Activated CD8-positive, alpha-beta memory T cell treated with anti-CD3 and anti-CD28 coated beads, Interleukin-2, amount 50 U/mL, for 4 hours (primary cell): ENCODE results near the gene EMX1.
"Not testable (repeated sequence)": the region's sequence is repeated elsewhere in the genome, so short reads cannot be mapped to it uniquely, and the experiment has no call there.

ENCODE experiments used
- DNase-seq: peaks from one replicate; pipeline ENCODE4 v3.0.0-alpha.2; 2020

EMX1 gene

DNA sequence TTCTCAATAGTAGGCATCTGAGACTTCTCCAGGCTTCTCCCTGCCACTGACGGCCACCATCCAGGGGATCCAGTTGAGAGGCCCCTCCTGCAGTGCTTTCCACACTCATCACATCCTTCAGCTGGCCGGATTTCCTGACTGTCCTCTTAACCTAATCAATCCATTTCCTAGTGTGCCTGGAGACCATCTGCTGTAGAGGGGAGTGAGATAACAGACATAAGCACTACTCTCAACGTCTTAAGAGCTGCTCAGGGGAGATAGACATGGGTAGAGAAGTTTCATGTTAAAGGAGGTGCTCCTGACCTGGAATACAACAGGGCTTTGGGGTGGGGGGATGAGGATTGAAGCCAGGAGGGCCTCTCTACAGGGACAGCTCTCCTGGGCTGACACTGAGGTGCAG, 15.9 kb upstream of the EMX1 start:
- DNase-seq, result no peak

DNA sequence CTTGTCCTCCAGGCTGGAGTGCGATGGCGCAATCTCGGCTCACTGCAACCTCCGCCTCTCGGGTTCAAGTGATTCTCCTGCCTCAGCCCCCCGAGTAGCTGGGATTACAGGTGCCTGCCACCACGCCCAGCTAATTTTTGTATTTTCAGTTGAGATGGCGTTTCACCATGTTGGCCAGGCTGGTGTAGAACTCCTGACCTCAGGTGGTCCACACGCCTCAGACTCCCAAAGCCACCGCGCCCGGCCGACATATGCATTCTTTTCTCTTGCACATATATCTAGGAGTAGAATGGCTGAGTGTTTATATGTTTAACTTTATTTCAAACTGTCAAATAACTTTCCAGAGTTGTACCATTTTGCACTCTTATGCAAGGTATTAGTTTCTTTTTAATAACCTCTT, 9.9 kb upstream of the EMX1 start:
- not testable (repeated sequence) for DNase-seq

DNA sequence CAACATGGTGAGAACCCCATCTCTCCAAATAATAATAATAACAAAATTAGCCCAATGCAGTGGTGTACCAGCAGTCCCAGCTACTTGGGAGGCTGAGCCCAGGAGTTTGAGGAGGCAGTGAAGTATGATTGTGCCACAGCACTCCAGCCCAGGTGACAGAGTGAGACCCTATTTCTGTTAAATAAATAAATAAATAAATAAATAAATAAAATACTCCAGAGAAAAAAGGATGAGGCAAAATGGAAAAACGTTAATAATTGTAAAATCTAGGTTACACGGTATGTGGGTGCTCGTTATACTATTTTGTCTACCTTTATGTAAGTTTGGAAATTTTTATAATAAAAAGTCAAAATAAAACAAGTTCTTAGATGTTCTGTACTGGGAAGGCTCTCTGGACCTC, 8.6 kb upstream of the EMX1 start:
- DNase-seq, result no peak

DNA sequence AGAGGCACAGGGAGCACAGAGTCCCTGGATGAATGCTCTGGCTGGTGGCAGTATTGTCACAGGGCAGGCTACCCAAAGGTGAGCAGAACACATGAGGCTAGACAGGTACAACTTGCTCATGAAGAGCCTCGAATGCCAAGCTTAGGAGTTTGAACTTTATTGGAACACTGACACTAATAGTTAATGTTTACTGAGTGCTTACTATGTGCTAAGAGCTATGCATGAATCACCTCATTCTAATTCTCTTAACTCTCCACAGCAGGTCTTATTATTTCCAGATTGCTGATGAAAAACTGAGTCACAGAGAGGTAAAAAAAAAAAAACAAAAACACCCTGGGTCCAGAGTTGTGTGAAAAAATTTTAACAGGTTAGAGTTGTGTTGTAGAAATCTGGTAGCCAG, 6.1 kb upstream of the EMX1 start:
- DNase-seq, result no peak

DNA sequence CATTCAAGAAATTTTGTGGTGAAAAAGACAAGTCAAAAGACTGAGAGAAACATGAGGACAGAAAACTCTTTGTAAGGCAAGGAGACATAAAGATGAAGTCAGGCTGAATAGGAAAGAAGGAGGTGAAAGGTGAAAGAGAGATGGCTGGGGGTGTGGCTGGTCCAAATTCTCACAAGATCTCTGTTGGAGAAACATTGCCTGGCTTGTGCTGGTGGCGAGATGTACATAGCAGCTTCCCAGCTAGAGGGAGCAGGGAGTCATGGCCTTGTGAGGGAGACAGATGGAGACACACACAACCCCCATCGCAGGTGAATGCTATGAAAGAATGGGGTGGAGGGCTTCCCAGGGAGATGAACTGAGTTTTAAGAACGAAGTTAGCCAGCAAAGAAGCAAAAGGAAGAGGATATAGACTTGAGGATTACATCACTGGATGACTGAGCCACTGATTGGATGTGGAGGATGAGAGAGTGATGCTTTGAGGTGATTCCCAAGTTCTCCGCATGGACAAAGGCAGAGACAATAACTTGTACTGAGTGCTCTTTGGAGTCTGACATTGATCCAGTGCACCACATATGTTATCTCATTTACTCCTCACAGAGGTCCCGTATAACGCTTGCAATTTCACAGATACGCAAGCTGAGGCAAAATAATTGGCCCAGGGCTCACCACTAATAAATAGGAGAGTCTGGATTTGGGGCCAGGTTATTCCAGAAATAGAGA, 3.7 kb upstream of the EMX1 start:
- no peak for DNase-seq

DNA sequence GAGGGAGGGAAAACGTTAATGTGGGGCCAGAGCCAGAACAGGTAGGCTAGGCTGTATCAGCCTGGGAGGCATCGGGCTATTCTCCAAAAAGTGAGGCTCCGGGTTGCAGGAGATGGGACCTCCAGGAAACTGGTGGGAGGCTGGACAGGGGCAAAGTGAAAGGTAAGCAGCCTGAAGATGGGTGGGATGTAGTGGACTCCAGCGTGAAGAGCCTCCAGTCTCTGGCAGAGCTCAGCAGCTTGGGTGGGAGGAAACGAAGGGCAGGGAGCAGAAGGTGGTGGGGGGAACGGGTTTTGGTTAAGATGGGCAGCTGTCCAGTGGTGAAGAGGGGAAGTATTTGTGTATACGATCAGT, 3.1 kb upstream of the EMX1 start:
- DNase-seq, result no peak

DNA sequence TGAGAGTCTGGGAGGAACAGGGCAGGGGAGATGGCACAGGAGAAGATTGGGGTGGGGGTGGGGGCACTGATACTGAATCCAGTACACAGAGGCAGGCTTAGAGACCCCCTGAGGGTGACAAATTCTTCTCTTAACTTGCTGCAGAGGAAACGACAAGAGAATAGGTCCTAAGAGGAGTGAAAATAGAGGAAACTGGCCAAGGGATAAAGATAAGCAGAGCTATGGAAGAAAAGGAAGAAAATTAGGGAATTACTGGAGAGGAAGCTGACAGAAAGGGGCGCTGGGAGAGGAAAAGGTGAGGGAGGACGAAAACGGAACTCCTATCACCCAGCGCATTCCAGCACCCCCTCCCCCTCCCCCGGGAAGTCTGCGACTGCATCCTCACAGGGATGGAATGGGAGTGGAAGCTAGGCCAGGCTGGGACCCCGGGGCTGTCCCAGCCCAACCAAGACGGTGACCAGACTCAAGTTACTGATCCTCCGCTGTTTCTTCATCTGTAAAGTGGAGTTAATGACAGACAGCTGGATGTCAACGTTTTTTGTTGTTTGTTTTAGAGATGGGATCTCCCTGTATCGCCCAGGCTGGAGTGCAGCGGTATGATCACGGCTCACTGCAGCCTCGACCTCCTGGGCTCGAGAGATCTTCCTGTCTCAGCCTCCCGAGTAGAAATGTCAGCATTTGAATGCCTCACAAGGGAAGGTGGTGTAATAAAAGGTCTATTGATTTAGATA, 2.6 kb upstream of the EMX1 start:
- DNase-seq, result no peak

DNA sequence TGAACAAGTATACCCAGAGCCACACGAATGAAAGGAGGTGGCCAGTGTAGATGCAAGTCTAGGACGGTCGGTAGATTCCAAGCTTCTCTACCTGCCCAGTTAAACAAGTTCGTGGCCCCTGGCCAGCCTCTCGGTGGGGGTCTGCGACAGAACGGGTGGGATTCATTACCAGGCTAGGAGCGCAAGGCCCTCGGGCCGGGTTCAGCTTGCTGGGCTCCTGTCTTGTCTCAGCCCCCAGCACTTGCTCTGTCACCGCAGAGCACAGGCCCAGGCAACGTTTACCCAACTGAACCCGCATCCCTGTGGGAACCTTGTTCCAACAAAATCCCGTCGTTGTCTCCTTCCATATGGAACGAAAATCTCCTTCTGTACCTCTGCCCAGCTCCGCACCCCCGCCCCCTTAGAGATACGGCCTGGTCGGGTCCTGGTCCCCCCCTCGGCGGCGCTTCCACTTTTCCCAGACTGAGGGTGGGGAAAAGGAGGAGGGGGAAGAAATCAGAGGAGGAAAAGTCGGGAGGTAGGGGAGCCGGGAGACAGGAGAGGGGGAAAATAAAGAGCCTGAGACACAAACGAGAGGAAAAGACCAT, 1.9 kb upstream of the EMX1 start:
- no peak for DNase-seq

DNA sequence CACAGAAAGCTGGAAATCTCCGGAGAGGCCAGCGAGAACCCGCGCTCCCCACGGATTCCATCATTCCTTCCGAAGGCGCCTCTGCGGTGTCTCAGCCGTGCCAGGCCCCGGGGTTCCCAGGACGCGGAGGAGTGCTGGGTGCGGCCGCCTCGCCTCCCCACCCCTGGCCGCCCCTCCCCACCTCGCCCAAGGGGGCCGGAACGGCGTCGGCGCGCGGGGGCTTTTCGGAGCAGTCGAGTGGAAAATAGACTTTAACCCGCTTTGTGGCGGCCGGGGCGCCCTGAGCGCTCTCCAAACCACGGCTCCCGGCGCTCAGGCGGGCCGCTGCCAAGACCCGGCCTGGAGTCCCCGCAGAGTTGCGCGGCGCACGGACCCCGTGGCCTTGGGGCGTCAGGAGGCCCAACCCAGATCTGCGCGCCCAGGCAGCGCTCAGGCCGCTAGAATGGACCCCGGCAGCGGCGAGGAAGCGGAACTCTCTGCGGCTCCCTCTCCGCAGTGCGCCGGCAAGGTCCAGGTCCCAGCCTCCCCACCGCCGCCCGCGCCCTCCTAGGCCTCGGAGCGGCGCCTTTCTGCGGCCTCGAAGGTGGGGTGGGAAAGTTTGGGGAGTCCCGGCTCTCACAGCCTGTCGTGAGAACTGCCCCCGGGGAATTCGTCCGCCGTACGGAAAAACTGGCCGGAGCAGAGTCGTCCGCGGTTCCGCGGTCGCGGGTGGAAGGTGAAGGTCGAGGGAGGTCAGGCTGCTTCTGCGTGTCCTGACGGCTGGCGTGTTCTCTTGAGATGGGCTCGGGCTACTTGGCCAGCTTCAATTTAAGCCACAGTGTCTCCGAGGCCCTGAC, 1.2 kb upstream of the EMX1 start:
- DNase-seq, result peak; percentile 37

DNA sequence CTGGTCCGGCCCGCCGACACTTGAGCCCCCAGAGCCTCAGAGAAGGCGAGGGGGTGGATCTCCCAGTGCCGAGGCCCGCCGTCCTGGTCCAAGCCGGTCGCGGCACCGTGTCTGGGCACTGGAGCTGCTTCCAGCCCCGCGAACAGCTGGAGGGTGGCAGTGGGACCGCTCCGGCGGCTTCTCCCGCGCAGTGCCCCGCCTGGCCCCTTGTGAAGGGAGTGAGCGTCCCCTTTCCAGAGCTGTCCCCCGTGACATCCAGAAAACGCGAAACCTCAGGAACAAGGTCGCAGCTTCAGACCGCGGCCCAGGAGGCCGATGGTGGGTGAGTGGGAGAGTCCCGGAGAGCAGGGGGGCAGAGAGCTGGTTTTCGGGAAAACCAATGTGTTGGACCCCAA, 579 bp upstream of the EMX1 start:
- DNase-seq, result no peak

DNA sequence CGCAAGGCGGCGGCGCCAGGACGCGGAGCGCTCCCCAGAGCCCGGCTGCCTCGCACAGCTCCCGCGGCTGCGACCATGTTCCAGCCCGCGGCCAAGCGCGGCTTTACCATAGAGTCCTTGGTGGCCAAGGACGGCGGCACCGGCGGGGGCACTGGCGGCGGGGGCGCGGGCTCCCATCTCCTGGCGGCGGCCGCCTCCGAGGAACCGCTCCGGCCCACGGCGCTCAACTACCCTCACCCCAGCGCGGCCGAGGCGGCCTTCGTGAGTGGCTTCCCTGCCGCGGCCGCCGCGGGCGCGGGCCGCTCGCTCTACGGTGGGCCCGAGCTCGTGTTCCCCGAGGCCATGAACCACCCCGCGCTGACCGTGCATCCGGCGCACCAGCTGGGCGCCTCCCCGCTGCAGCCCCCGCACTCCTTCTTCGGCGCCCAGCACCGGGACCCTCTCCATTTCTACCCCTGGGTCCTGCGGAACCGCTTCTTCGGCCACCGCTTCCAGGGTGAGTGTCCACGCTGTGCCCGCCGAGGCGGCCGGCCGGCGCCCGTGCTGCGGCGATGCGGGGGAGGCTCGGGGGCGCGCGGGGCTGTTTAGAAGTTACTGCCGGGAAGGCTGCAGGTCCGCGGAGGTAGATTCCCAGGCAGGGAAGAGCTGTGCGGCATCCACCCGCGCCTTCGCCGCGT, 696 bp downstream of the EMX1 start:
- DNase-seq, result no peak

DNA sequence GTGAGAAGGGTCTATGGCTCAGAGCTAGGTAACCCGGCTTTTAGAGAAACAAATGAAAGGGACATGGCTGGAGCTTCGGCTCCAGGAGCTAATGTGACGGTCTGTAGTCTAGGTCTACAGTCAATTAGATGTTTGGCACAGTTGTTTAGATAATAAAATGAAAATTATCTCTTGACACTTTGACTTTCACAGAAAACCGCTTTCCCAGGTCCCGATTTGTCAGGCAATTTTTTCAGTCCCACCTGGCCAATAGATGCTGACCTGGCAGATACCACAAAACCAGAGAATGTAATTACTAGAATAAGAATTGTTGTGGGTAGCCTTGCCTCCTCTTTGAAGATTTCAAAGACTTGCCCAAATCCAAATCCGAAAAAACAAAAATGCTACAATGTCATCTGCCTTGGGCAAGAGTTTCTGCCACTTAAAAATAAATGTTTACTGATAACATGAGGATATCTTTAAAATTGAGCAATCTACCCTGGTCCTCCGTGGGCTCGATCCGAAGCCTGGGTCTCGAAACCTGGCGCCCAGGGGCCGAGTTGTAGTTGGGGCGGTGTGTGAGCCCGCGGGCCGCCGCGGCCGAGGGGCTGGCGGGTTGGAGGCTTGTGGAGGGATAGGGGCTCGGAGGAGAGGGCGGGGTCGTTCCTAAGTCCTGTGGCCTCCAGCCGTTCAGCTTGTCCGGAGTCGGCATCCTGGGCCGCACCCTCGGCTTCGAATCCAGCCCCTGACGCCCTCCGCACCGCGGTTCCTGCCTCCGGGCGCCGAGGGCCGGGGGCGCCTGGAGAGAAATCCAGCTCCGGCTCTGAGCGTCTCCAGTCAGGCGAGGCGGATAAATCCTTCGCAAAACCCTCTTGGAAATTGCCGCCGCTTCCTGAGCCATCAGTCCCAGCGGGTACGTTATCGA, 2.3 kb downstream of the EMX1 start:
- DNase-seq, result no peak

DNA sequence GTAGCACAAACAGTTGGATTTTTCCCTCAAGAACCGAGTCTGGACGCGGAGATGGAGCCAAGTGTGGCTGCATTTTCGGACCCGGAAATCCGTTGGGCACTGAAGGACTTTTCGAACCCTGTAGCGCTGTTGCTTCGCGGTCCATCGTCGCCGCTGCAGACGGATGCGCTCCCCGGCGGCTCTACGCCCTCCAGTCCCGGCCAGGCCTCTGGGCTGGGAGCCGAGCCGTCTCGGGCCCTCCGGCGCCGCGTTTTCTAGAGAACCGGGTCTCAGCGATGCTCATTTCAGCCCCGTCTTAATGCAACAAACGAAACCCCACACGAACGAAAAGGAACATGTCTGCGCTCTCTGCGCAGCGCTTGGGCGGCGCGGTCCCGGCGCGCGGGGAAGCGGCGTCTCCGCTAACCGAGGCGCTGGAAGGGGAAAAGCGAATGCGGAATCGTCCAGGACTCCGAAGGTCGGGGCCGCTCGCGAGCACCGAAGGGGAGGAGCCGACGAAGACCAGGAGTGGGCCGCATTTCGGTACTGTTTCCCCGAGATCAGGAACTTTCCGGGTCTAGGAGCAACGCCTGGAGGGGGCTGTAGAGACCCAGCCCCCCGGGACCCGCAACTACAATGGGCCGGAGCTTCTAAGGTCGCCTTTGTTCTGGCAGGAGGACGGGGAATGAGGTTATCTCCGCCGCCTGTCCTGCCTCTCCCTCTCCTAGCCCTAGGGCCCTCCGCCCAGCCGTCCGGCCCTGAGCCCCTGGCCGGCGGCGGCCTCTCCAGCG, 3.2 kb downstream of the EMX1 start:
- DNase-seq, result no peak

DNA sequence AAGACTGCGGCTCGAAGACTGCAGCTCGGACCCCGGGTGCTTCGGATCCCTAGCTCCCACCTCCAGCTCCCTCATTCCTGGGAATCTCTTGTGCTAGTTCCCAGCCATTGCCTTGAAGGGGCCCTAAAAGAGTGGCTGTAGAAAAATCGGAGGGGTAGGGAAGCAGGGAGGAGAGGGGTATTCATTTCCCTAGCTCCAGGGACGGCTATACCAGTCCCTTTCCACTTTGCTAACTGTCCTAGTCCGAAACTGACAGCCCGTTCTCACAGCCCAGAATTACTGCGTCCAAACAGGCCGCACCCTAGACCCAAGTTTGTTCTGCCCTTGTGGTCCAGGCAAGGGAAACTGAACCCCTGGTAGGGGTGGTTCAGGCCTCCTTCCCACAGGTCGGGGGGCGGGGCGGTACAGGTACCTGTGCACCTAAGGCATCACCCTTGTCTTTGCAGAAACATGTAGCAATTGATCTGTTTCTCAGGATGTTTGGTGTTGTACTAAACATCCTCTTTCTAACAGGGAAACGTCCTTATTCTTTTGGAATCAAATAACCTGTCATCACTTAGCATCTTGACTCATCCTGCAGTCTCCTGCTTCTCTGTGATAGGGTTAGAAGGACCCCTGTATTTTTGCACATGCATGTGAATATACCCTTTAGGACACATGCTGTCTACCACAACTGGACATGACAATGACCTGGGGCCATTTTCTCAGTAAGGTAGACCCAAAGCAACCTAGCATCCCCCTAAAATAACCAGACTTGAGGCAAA, 4.0 kb downstream of the EMX1 start:
- no peak for DNase-seq

DNA sequence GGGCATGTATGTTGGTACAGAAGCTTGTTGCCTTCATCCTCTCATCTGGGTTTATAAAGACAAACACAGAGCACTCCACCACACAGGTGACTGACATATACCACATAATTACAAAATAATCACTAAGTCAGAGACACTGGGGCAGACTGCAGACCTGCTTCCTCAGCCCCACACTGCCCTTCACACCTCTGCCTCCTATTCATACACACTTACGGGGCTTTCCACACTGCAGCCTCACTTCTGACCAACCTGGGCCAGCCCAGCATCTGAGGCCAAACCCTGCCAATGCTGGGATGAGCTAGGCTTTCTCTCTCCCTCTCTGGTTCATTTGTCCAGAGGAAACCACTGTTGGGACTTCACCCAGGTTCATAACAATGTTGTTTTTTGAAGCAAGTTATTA, 4.5 kb downstream of the EMX1 start:
- DNase-seq, result no peak

DNA sequence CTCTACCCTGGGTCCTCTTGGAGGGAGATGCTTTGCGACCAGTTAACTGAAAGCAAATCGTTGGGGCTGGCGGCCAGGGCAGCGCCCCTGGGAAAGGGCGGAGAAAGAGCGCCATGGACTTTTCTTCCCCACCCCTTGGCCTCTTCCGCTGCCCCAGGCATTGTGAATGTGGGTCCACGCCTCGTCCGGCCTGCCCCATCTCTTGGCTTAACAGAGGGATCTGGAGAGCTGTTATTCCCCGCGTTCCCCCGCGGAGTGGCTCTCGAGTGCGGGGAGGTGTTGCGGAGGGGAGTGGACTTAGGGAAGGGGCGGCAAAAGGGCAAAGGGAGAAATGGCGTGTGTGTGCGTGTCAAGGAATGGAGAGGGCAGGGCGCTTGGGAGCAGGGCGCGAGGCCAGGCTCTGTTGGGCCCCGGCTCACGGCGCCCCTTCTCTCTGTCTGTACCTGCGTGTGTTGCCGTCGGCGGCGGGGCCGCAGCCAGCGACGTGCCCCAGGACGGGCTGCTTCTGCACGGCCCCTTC, 6.6 kb downstream of the EMX1 start:
- DNase-seq, result no peak

DNA sequence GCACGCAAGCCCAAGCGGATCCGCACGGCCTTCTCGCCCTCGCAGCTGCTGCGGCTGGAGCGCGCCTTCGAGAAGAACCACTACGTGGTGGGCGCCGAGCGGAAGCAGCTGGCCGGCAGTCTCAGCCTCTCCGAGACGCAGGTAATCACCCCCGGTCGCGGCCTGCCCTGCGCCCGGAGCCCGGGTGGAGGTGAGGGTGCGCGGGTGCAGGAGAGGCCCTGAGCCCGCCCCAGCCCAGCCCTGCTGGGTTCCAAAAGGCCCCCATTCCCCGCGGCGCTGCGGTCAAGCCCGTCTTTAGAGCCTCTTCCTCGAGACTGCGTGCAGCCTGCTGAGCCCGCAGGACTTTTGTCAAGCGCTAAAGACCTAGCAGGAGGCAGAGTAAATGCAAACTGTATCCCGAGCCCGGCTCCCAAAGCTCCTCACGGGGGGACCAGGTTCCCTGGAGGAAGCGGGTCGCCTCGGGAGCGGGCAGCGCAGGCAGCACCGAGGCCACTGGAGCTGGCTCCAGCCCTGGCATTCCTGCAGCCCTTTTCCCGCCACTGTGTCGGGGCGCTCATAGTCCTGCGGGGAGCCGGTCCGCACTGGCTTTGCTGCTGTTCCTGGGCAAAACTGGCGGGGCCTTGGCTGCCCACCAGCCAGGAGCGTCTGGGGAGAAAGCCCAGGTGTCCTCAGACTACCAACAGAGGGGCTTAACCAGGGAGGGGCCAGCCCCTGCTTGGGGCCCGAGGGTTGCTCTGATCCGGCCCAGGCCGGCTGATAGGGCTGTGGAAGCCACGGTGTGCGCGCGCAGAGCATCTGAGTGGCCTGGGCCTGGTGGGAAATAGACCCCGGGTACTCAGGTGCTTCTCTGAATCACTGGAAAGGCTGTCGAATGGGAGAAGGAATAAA, 7.3 kb downstream of the EMX1 start:
- DNase-seq, result no peak

DNA sequence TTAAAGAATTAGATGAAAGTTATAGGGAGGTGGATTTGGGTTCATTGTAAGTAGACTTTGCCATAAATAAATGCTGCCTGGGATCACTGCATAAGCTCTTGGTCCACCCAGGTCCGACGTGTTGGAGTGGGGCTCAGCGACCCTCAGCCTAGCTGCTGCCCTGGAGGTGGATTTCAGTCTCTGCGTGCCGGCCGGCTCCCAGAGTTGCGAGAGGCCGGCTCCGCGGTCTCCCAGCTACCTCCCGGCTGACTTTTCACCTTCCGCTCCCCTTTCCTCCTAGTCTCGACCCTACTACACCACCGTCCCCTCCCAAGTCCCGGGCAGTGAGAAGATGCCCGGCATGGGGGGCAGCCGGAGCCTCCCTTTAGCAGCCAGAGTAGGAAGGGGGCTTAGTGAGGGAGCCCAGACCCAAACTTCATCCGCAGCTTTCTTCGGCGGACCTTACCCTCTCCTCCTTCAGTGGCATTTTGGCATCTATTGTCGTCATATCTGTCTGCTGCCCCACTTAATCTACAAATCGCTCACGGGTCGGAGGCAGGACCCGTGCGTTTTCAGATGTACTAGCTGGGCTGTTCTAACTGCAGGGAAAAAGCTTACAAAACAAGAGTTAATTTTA, 8.1 kb downstream of the EMX1 start:
- DNase-seq, result no peak

DNA sequence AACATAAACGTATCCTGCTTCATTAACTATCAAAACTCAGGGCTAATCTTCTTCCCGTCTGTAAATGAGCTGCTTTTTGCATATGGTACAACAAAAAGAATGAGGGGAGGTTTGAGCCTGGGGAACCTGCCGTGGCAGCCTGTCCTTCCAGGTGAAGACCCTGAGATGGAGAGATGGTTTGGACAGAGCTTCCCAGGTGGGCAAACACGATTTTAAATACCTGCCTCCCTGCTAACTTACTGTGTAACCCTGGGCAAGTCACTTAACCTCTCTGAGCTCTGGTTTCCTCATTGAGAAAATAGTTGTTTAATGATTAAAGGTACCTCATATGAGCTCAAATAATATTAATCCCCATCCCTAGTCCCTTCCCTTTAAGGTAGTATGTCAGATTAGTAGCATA, 9.0 kb downstream of the EMX1 start:
- no peak for DNase-seq
